Measurements from ENCODE around the gene EFCAB13.

EFCAB13 gene

DNA sequence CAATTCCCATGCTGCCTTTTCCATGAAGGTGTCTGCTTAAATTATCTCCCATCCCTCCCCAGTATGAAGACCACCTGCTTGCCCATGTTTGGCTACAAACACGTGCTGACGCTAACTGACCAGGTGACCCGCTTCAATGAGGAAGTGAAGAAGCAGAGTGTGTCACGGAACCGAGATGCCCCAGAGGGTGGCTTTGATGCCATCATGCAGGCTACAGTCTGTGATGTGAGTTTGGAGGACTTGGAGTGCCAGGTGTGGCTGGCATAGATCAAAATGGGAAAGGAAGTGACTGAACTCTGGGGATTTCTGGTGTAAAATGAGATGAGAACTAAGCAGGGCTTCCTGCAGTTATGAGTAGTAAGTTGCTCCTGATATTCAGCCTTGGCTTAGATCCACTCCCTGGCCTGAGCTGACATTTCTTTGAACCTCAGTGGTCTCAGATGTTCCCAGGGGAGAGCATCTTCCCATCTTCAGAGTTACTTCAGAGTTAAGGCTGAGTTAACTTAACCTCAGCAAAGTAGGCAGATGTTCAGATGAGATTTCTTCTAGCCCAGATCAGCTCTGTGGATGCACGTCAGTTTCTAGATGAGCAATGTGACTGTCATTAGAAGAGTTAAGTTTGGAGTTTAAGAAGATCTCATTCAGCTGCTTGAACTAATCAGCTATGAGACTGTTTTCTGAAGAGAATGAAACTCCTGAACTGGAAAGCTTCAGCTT, 37.4 kb upstream of the EFCAB13 start:
- H3K4me3 ChIP-seq (ENCODE audit: low read length): no peak overlapping the region
- no peak for DNase-seq (ENCODE audit: low read depth)
- TF ChIP-seq, protein P1, sequence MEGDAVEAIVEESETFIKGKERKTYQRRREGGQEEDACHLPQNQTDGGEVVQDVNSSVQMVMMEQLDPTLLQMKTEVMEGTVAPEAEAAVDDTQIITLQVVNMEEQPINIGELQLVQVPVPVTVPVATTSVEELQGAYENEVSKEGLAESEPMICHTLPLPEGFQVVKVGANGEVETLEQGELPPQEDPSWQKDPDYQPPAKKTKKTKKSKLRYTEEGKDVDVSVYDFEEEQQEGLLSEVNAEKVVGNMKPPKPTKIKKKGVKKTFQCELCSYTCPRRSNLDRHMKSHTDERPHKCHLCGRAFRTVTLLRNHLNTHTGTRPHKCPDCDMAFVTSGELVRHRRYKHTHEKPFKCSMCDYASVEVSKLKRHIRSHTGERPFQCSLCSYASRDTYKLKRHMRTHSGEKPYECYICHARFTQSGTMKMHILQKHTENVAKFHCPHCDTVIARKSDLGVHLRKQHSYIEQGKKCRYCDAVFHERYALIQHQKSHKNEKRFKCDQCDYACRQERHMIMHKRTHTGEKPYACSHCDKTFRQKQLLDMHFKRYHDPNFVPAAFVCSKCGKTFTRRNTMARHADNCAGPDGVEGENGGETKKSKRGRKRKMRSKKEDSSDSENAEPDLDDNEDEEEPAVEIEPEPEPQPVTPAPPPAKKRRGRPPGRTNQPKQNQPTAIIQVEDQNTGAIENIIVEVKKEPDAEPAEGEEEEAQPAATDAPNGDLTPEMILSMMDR (conservative IDR thresholded peaks at IDR 0.05; ENCODE audit: low read depth, low read length): no peak

DNA sequence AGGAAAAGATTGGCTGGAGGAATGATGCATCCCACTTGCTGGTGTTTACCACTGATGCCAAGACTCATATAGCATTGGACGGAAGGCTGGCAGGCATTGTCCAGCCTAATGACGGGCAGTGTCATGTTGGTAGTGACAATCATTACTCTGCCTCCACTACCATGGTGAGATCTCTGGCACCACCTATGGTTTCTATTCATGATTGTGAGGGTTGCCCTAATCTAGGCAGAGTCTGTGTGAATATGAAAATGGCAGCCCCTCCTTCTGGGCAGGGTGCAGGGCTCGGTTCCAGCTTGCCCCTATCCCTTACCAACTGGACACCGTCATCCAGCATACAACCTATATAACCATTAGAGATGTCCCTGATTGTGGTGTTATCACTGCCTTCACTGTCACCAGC, 36.7 kb upstream of the EFCAB13 start:
- no peak for DNase-seq (ENCODE audit: low read depth)
- TF ChIP-seq, protein P1 (conservative IDR thresholded peaks at IDR 0.05; ENCODE audit: low read depth, low read length): no peak
- H3K4me3 ChIP-seq (ENCODE audit: low read length): no peak overlapping the region

DNA sequence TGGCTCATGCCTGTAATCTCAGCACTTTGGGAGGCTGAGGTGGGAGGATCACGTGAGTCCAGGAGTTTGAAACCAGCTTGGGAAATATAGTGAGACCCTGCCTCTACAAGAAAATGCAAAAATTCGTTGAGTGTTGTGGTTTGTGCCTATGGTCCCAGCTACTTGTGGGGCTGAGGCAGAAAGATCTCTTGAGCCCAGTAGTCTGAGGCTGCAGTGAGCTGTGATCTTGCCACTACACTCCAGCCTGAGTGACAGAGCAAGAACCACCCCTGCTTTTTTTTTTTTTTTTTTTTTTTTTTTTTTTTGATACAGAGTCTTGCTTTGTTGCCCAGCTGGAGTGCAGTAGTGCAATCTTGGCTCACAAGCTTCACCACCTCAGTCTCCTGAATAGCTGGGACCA, 36.1 kb upstream of the EFCAB13 start:
- no peak for DNase-seq (ENCODE audit: low read depth)

DNA sequence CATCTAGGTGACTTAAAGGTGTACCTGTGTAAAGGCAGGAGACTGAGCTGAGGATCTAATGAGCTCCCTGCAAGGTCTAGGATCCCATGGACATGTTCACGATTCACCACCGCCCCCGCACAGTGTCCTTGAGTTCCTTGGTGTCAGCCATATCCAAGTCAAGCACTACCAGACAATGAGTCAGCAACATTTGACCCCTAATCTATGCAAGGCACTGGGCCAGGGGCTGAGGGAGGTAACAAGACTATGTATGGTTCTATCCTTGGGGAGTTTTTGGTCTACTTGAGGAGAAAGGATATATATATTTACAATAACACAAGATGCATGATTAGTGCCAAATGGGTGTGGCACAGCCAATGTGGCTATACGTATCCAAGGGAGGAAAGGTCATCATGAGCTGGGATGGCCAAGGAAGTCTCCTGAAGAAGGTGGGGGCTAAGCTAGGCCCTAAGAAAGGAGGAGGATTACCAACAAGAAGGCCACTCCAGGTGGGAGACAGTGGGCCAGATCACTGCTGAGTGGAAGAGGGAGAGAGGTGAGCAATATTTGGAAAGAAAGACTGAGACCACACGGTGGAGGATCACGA, 35.1 kb upstream of the EFCAB13 start:
- no peak overlapping the region for H3K4me3 ChIP-seq (ENCODE audit: low read length)
- no peak for DNase-seq (ENCODE audit: low read depth)
- TF ChIP-seq, protein P1 (conservative IDR thresholded peaks at IDR 0.05; ENCODE audit: low read depth, low read length): no peak

More for the DNA sequence above, 36.1 kb upstream of the EFCAB13 start:
- H3K4me3 ChIP-seq (ENCODE audit: low read length): no peak overlapping the region
- TF ChIP-seq, protein P1 (conservative IDR thresholded peaks at IDR 0.05; ENCODE audit: low read depth, low read length): no peak

DNA sequence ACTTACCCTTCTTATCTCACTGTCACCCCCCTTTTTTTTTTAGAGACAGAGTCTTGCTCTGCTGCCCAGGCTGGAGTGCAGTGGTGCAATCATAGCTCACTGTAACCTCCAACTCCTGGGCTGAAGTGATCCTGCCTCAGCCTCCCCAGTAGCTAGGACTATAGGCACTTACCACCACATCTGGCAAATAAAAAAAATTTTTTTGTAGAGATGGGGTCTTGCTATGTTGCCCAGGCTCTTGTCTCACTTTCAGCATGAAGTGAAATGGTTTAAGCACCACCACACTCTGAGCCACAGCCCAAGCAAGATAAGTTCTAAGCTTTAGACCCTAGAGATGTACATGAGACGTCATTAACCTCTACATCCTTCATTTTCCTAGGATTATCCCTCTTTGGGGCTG, 34.5 kb upstream of the EFCAB13 start:
- no peak overlapping the region for H3K4me3 ChIP-seq (ENCODE audit: low read length)
- DNase-seq (ENCODE audit: low read depth): no peak
- TF ChIP-seq, protein P1 (conservative IDR thresholded peaks at IDR 0.05; ENCODE audit: low read depth, low read length): no peak

DNA sequence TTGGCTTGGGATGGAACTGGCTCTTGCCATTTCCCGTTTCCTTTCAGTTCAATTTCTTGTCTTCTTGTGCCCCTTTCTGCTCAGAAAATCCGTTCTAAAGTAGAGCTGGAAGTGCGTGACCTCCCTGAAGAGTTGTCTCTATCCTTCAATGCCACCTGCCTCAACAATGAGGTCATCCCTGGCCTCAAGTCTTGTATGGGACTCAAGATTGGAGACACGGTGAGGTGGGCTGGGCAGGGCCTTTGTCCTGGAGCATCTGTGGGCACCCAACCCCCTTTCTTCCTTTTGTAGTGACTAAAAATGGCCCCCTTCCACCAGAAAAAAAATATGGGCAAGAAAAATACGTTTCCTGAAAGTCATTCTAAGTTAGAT, 32.9 kb upstream of the EFCAB13 start:
- no peak for DNase-seq (ENCODE audit: low read depth)
- TF ChIP-seq, protein P1 (conservative IDR thresholded peaks at IDR 0.05; ENCODE audit: low read depth, low read length): no peak
- no peak overlapping the region for H3K4me3 ChIP-seq (ENCODE audit: low read length)
